NCI-H2029 (cell line): ENCODE measurements around the gene MAP3K8.
A peak's percentile ranks its signal among the peaks of the same experiment; 100 is the strongest.

ENCODE experiments used
- DNase-seq: peaks from one replicate; lab custom pipeline; 2025; lab: John Stamatoyannopoulos, UW

The MAP3K8 gene

GRCh38 chr10:30433730-30434272 lies at the start of gene MAP3K8:
Gene MAP3K8 (plus strand): TSS chr10:30434184. CDS start chr10:30438939, 4,755 bp downstream.
- DNase-seq, result peak; percentile 39

GRCh38 chr10:30384701-30385201 lies 49.2 kb upstream of the MAP3K8 start:
- peak; percentile 66 for DNase-seq

- DNase-seq, result no peak
These were observed 47.0 kb upstream of the MAP3K8 start for GRCh38 chr10:30386801-30387588.

GRCh38 chr10:30387646-30388243 lies 46.2 kb upstream of the MAP3K8 start:
- DNase-seq, result no peak

GRCh38 chr10:30389543-30389942 lies 44.4 kb upstream of the MAP3K8 start:
- DNase-seq, result no peak

- DNase-seq, result no peak
These were observed 43.8 kb upstream of the MAP3K8 start for GRCh38 chr10:30390207-30390606.

- no peak for DNase-seq
These were observed 42.7 kb upstream of the MAP3K8 start for GRCh38 chr10:30391266-30391665.

- DNase-seq, result no peak
These were observed 41.4 kb upstream of the MAP3K8 start for GRCh38 chr10:30392564-30392990.

- DNase-seq, result no peak
These were observed 37.7 kb upstream of the MAP3K8 start for GRCh38 chr10:30396293-30396692.

- no peak for DNase-seq
These were observed 37.3 kb upstream of the MAP3K8 start for GRCh38 chr10:30396698-30397097.

- DNase-seq, result no peak
These were observed 35.8 kb upstream of the MAP3K8 start for GRCh38 chr10:30398193-30398592.

- DNase-seq, result no peak
These were observed 35.2 kb upstream of the MAP3K8 start for GRCh38 chr10:30398788-30399187.

- no peak for DNase-seq
These were observed 30.5 kb upstream of the MAP3K8 start for GRCh38 chr10:30403494-30403893.

GRCh38 chr10:30404540-30404939 lies 29.4 kb upstream of the MAP3K8 start:
- DNase-seq, result no peak

GRCh38 chr10:30411263-30411662 lies 22.7 kb upstream of the MAP3K8 start:
- DNase-seq, result no peak

GRCh38 chr10:30412901-30413300 lies 21.1 kb upstream of the MAP3K8 start:
- DNase-seq, result no peak

GRCh38 chr10:30413996-30414576 lies 19.9 kb upstream of the MAP3K8 start:
- no peak for DNase-seq

GRCh38 chr10:30415593-30415992 lies 18.4 kb upstream of the MAP3K8 start:
- no peak for DNase-seq

- DNase-seq, result no peak
These were observed 16.7 kb upstream of the MAP3K8 start for GRCh38 chr10:30417301-30417700.

GRCh38 chr10:30420266-30420665 lies 13.7 kb upstream of the MAP3K8 start:
- no peak for DNase-seq

GRCh38 chr10:30420766-30421165 lies 13.2 kb upstream of the MAP3K8 start:
- DNase-seq, result no peak

GRCh38 chr10:30422151-30422695 lies 11.8 kb upstream of the MAP3K8 start:
- no peak for DNase-seq
